ENCODE measurements around the gene ZIC1.

Gene ZIC1

GRCh38 chr3:147369661-147370123, 39.5 kb upstream of the ZIC1 start:
- Histone ChIP-seq H3K27ac (replicated peaks) (no peak overlapping the region), H3K27me3 (ENCODE audit: insufficient read depth, poor library complexity, severe bottlenecking) (peaks cover 46% of the 10 kb centered on the region), H3K4me3 (replicated peaks; ENCODE audit: insufficient read depth, low read length) (no peak overlapping the region)
- DNase-seq (ENCODE audit: low read depth in 1 of 2, low spot score in 1 of 2) = no peak
- TF ChIP-seq SPI1 (IDR thresholded peaks at IDR 0.05; ENCODE audit: borderline replicate concordance, low read depth) (no peak), CTCF (IDR thresholded peaks at IDR 0.05; ENCODE audit: insufficient read depth, low read length) (no peak), GABPA (IDR thresholded peaks at IDR 0.05; ENCODE audit: low read depth) (no peak), POLR2AphosphoS5 (IDR thresholded peaks at IDR 0.05; ENCODE audit: low read depth) (no peak), REST (IDR thresholded peaks at IDR 0.05; ENCODE audit: insufficient replicate concordance, low read depth) (no peak)

- peaks cover 46% of the 10 kb centered on the region for H3K27me3 ChIP-seq (ENCODE audit: insufficient read depth, poor library complexity, severe bottlenecking)
- no peak overlapping the region for H3K27ac ChIP-seq (replicated peaks)
- TF ChIP-seq GABPA (IDR thresholded peaks at IDR 0.05; ENCODE audit: low read depth) (no peak), REST (IDR thresholded peaks at IDR 0.05; ENCODE audit: insufficient replicate concordance, low read depth) (no peak), SPI1 (IDR thresholded peaks at IDR 0.05; ENCODE audit: borderline replicate concordance, low read depth) (no peak), POLR2AphosphoS5 (IDR thresholded peaks at IDR 0.05; ENCODE audit: low read depth) (no peak), CTCF (IDR thresholded peaks at IDR 0.05; ENCODE audit: insufficient read depth, low read length) (no peak)
- no peak overlapping the region for H3K4me3 ChIP-seq (replicated peaks; ENCODE audit: insufficient read depth, low read length)
- DNase-seq (ENCODE audit: low read depth in 1 of 2, low spot score in 1 of 2) = no peak
Observed at GRCh38 chr3:147370349-147370748, 38.8 kb upstream of the ZIC1 start.

GRCh38 chr3:147371140-147371539, 38.0 kb upstream of the ZIC1 start:
- TF ChIP-seq POLR2AphosphoS5 (IDR thresholded peaks at IDR 0.05; ENCODE audit: low read depth) = no peak
- TF ChIP-seq SPI1 (IDR thresholded peaks at IDR 0.05; ENCODE audit: borderline replicate concordance, low read depth) = no peak
- no peak for TF ChIP-seq CTCF (IDR thresholded peaks at IDR 0.05; ENCODE audit: insufficient read depth, low read length)
- TF ChIP-seq GABPA (IDR thresholded peaks at IDR 0.05; ENCODE audit: low read depth) = no peak
- TF ChIP-seq REST (IDR thresholded peaks at IDR 0.05; ENCODE audit: insufficient replicate concordance, low read depth) = no peak
- Histone ChIP-seq H3K27ac (replicated peaks) (no peak overlapping the region), H3K4me3 (replicated peaks; ENCODE audit: insufficient read depth, low read length) (no peak overlapping the region), H3K27me3 (ENCODE audit: insufficient read depth, poor library complexity, severe bottlenecking) (peaks cover 46% of the 10 kb centered on the region)
- DNase-seq (ENCODE audit: low read depth in 1 of 2, low spot score in 1 of 2) = no peak
